Hepatocyte (in vitro differentiated cells): ENCODE data around the gene FAM20B. TPM values are rescaled to one million over a fixed set of nuclear protein-coding genes. Genes with fewer than 3 reads are reported as not detected.

Experiments
- polyA plus RNA-seq: library from polyadenylated mRNA; unstranded; fragments of >200 nt; fragmentation: Nextera tagmentation; extraction: Ambion mirVana; gene quantifications from 2 replicates; pipeline ENCODE4 v1.2.1, GENCODE V29; 2016
- total RNA-seq: library from RNA; depleted of rRNA; stranded (reverse); fragments of >200 nt; gene quantifications from 2 replicates; pipeline ENCODE4 v1.2.3, GENCODE V29; 2014

FAM20B gene
- total and polyA plus RNA-seq, 2 experiments from 2014 or later = 9.2 to 37.6 TPM

Other genes starting within 250 kb of the FAM20B start
- 63.6 and 68.8 TPM in 2 replicates for gene ANGPTL1, start 154.8 kb upstream of the FAM20B start, total RNA-seq
- gene ANGPTL1, start 154.8 kb upstream of the FAM20B start, polyA plus RNA-seq = 28.5 and 34.3 TPM in 2 replicates
- 20.3 and 20.5 TPM in 2 replicates for gene TOR3A, start 56.2 kb downstream of the FAM20B start, total RNA-seq
- gene TOR3A, start 56.2 kb downstream of the FAM20B start, polyA plus RNA-seq = 21.3 and 24.5 TPM in 2 replicates
- gene ABL2, start 203.8 kb downstream of the FAM20B start, total RNA-seq = 11.3 and 11.6 TPM in 2 replicates
- gene ABL2, start 203.8 kb downstream of the FAM20B start, polyA plus RNA-seq = 8.6 and 13.0 TPM in 2 replicates